ENCODE data around the gene ABCD3.
"Not testable (repeated sequence)": the region's sequence is repeated elsewhere in the genome, so short reads cannot be mapped to it uniquely, and the experiment has no call there.

ABCD3 gene

GRCh38 chr1:94445733-94446132, 27.5 kb downstream of the ABCD3 start:
- Histone ChIP-seq H3K36me3 (ENCODE audit: insufficient read depth, low read length) (peaks cover 21% of the 10 kb centered on the region), H3K9me3 (ENCODE audit: insufficient read depth, low read depth, low read length) (peaks cover 37% of the 10 kb centered on the region), H3K79me2 (ENCODE audit: insufficient read depth, low read length) (peaks cover 57% of the 10 kb centered on the region)

DNA sequence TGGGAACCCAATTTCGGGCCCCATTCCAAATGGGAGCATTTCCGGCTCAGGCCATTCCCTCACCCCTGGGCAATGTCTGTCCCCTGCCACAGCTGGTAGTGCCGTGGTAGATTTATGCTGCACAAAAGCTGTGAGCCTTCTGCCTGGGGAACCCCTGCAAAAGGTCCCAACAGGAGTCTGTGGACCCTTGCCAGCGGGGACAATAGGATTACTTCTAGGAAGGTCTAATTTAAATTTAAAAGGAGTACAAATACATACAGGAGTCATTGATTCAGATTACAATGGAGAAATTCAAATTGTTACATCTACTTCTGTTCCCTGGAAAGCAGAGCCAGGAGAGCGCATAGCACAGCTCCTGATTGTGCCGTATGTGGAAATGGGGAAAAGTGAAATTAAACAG, 28.0 kb downstream of the ABCD3 start:
- not testable (repeated sequence) for H3K9me2 ChIP-seq (replicated peaks; ENCODE audit: low read depth, low read length); H3K27me3 ChIP-seq (ENCODE audit: insufficient read depth, low read length, poor library complexity, severe bottlenecking); H3K4me1 ChIP-seq (ENCODE audit: insufficient read depth, low read length, poor library complexity, severe bottlenecking); H3K9ac ChIP-seq (ENCODE audit: low read depth, low read length, poor library complexity, severe bottlenecking); H3K4me3 ChIP-seq (ENCODE audit: low read length, poor library complexity, severe bottlenecking); H4K20me1 ChIP-seq (ENCODE audit: insufficient read depth, low read length, poor library complexity, severe bottlenecking); H3K4me2 ChIP-seq (ENCODE audit: low read depth, low read length, poor library complexity, severe bottlenecking); H2AFZ ChIP-seq (ENCODE audit: low read length); H3F3A ChIP-seq (ENCODE audit: low read depth)
- peaks cover 41% of the 10 kb centered on the region for H3K9me3 ChIP-seq (ENCODE audit: insufficient read depth, low read depth, low read length)
- H3K79me2 ChIP-seq (ENCODE audit: insufficient read depth, low read length): peaks cover 52% of the 10 kb centered on the region
- H3K36me3 ChIP-seq (ENCODE audit: insufficient read depth, low read length): peaks cover 26% of the 10 kb centered on the region

More at GRCh38 chr1:94445733-94446132, 27.5 kb downstream of the ABCD3 start:
- not testable (repeated sequence) for H3K4me1 ChIP-seq (ENCODE audit: insufficient read depth, low read length, poor library complexity, severe bottlenecking); H4K20me1 ChIP-seq (ENCODE audit: insufficient read depth, low read length, poor library complexity, severe bottlenecking); H3F3A ChIP-seq (ENCODE audit: low read depth); H3K27me3 ChIP-seq (ENCODE audit: insufficient read depth, low read length, poor library complexity, severe bottlenecking); H3K4me3 ChIP-seq (ENCODE audit: low read length, poor library complexity, severe bottlenecking); H3K4me2 ChIP-seq (ENCODE audit: low read depth, low read length, poor library complexity, severe bottlenecking); H2AFZ ChIP-seq (ENCODE audit: low read length); H3K9me2 ChIP-seq (replicated peaks; ENCODE audit: low read depth, low read length); H3K9ac ChIP-seq (ENCODE audit: low read depth, low read length, poor library complexity, severe bottlenecking)

DNA sequence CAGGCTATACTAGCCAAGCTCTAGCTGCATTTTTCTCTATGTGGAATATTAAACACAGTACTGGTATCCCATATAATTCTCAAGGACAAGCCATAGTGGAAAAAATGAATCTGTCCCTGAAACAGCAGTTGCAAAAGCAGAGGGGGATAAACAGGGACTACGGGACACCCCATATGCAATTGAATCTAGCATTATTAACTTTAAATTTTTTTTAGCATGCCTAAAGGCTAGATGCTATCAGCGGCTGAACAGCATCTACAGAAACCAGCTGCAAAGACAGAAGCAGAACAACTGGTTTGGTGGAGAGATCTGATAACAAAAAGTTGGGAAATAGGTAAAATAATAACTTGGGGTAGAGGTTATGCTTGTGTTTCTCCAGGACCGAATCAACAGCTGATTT, 30.6 kb downstream of the ABCD3 start:
- not testable (repeated sequence) for H3K4me3 ChIP-seq (ENCODE audit: low read length, poor library complexity, severe bottlenecking); H3K27me3 ChIP-seq (ENCODE audit: insufficient read depth, low read length, poor library complexity, severe bottlenecking); H3K4me2 ChIP-seq (ENCODE audit: low read depth, low read length, poor library complexity, severe bottlenecking); H3K9me2 ChIP-seq (replicated peaks; ENCODE audit: low read depth, low read length); H2AFZ ChIP-seq (ENCODE audit: low read length); H3K9ac ChIP-seq (ENCODE audit: low read depth, low read length, poor library complexity, severe bottlenecking); H4K20me1 ChIP-seq (ENCODE audit: insufficient read depth, low read length, poor library complexity, severe bottlenecking); H3F3A ChIP-seq (ENCODE audit: low read depth); H3K4me1 ChIP-seq (ENCODE audit: insufficient read depth, low read length, poor library complexity, severe bottlenecking)
- H3K36me3 ChIP-seq (ENCODE audit: insufficient read depth, low read length): peaks cover 37% of the 10 kb centered on the region
- peaks cover 29% of the 10 kb centered on the region for H3K79me2 ChIP-seq (ENCODE audit: insufficient read depth, low read length)
- H3K9me3 ChIP-seq (ENCODE audit: insufficient read depth, low read depth, low read length): peaks cover 34% of the 10 kb centered on the region

GRCh38 chr1:94456736-94457135, 38.5 kb downstream of the ABCD3 start:
- peaks cover 31% of the 10 kb centered on the region; the same call in 1 of the 2 replicates for H3K36me3 ChIP-seq (ENCODE audit: insufficient read depth, low read length)
- H3K4me3 ChIP-seq (ENCODE audit: low read length, poor library complexity, severe bottlenecking): no peak overlapping the region
- peaks cover 3% of the 10 kb centered on the region for H3K4me1 ChIP-seq (ENCODE audit: insufficient read depth, low read length, poor library complexity, severe bottlenecking)
- TF ChIP-seq CTCF (conservative IDR thresholded peaks at IDR 0.05; ENCODE audit: low read length): no peak
- TF ChIP-seq EZH2phosphoT487 (IDR thresholded peaks at IDR 0.05; ENCODE audit: borderline replicate concordance): no peak
- peaks cover under 1% of the 10 kb centered on the region; the same call in 1 of the 2 replicates for H3K9me3 ChIP-seq (ENCODE audit: insufficient read depth, low read depth, low read length)
- no peaks in the 10 kb centered on the region for H4K20me1 ChIP-seq (ENCODE audit: insufficient read depth, low read length, poor library complexity, severe bottlenecking)
- no peaks in the 10 kb centered on the region for H3F3A ChIP-seq (ENCODE audit: low read depth)
- no peak overlapping the region for H3K9ac ChIP-seq (ENCODE audit: low read depth, low read length, poor library complexity, severe bottlenecking)
- no peak overlapping the region for H2AFZ ChIP-seq (ENCODE audit: low read length)
- no peaks in the 10 kb centered on the region for H3K27me3 ChIP-seq (ENCODE audit: insufficient read depth, low read length, poor library complexity, severe bottlenecking)
- no peaks in the 10 kb centered on the region for H3K9me2 ChIP-seq (replicated peaks; ENCODE audit: low read depth, low read length)
- H3K79me2 ChIP-seq (ENCODE audit: insufficient read depth, low read length): peaks cover 11% of the 10 kb centered on the region
- no peak overlapping the region for H3K4me2 ChIP-seq (ENCODE audit: low read depth, low read length, poor library complexity, severe bottlenecking)

DNA sequence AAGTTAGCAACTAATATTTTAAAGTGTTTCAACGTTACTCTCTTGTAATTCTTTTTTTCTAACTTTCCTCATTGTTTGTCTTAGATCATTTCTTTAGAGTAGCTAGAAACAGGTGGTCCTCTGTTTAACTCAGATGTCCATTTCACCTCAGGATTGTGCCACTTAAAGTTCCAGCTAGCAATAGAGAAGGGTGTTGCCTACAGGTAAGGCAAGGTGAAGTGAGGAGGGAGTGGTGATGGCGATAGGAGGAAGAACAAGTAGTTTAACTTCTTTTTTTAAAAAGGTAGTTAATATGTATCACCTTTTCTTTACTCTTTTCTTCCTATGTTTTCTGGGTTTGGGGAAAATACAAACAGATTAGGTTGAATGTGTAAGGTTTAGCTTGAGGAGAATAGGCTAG, 44.4 kb downstream of the ABCD3 start:
- H3K36me3 ChIP-seq (ENCODE audit: insufficient read depth, low read length): peaks cover 49% of the 10 kb centered on the region
- 0 out of 2 replicates have a peak, but pooled peaks cover 3% of the 10 kb centered on the region for H3K9me3 ChIP-seq (ENCODE audit: insufficient read depth, low read depth, low read length)
- no peak overlapping the region for H3K4me3 ChIP-seq (ENCODE audit: low read length, poor library complexity, severe bottlenecking)
- no peaks in the 10 kb centered on the region for H3F3A ChIP-seq (ENCODE audit: low read depth)
- no peak overlapping the region for H3K9ac ChIP-seq (ENCODE audit: low read depth, low read length, poor library complexity, severe bottlenecking)
- no peaks in the 10 kb centered on the region for H3K27me3 ChIP-seq (ENCODE audit: insufficient read depth, low read length, poor library complexity, severe bottlenecking)
- H3K4me2 ChIP-seq (ENCODE audit: low read depth, low read length, poor library complexity, severe bottlenecking): no peak overlapping the region
- H3K4me1 ChIP-seq (ENCODE audit: insufficient read depth, low read length, poor library complexity, severe bottlenecking): no peaks in the 10 kb centered on the region
- no peaks in the 10 kb centered on the region for H3K9me2 ChIP-seq (replicated peaks; ENCODE audit: low read depth, low read length)
- TF ChIP-seq CTCF (conservative IDR thresholded peaks at IDR 0.05; ENCODE audit: low read length) (no peak), EZH2phosphoT487 (IDR thresholded peaks at IDR 0.05; ENCODE audit: borderline replicate concordance) (no peak)
- no peaks in the 10 kb centered on the region for H4K20me1 ChIP-seq (ENCODE audit: insufficient read depth, low read length, poor library complexity, severe bottlenecking)
- H3K79me2 ChIP-seq (ENCODE audit: insufficient read depth, low read length): peaks cover 2% of the 10 kb centered on the region; the same call in 1 of the 2 replicates
- no peak overlapping the region for H2AFZ ChIP-seq (ENCODE audit: low read length)
